Left cardiac atrium (tissue), 4 donors: ENCODE results near the gene IQCN. TPM values are rescaled to one million over a fixed set of nuclear protein-coding genes. Genes with fewer than 3 reads are reported as not detected.

Experiments used
- ATAC-seq, 2 donors: fragments of 200-7000 bp; cut with Tn5 transposase; one replicate each; pipeline ENCODE4 v1.9.1; 2020; ENCODE audit warnings: mild to moderate bottlenecking in 2 of 2, moderate library complexity in 2 of 2
- DNase-seq: peaks from one replicate; pipeline ENCODE4 v3.0.0-alpha.2; 2020
- intact Hi-C, 2 donors: fragments of 100-400 bp; cut with DNase I; formaldehyde crosslinking; loops; one replicate each; pipeline versions ENCODE4 v1.14.1 to v1.15.1; 2022 to 2023
- total RNA-seq, 2 donors: library from RNA; stranded (reverse); fragmentation: NEBNext Ultra II Directional; extraction: Animal tissue kit (Norgen Biotek cat#: 25700); gene quantifications; one replicate each; pipeline ENCODE4 v1.2.1, GENCODE V29; 2021
- donor health status: DM: no; HTN: yes; CAD: no.
- donor health status: DM: no; HTN: yes; CAD: no; lungs with severe emphysema.
- donor health status: DM: yes; HTN: yes; CAD: no.
- donor health status: Dilated cardiomyopathy.

IQCN gene
- total RNA-seq, 2 donors from 2014 or later, result 0.91 to 1.3 TPM

- ATAC-seq (peak; percentile 81 to 82), DNase-seq (peak; percentile 90)
- intact Hi-C loops, result no loop called here
These were observed 17.6 kb upstream of the IQCN start for GRCh38 chr19:18291590-18292461.

DNA sequence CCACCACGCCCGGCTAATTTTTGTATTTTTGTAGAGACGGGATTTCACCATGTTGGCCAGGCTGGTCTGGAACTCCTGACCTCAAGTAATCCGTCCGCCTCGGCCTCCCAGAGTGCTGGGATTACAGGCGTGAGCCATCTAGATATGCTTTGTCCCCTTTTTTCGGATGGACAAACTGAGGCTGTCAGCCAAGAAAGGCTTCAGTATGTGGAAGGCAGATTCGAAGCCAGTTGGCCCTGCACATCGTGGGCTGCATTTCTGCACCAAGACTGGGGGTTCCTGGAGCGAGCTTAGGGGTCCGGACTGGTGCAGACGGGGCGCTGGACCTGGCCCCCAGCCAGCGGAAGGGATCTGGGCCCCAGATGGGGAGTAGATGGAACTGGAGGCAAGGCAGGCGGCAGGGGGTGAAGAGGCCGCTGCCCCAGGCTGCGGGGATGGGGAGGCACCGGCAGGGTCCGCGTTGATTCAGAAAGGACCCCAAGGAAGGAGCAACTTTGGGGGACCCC lies 16.8 kb upstream of the IQCN start:
- intact Hi-C loops, result no loop called here
- peak; percentile 37 for DNase-seq
- ATAC-seq, result no peak

GRCh38 chr19:18290302-18291018 lies 16.2 kb upstream of the IQCN start:
- intact Hi-C loops, result no loop called here
- ATAC-seq (no peak), DNase-seq (peak; percentile 53)

DNA sequence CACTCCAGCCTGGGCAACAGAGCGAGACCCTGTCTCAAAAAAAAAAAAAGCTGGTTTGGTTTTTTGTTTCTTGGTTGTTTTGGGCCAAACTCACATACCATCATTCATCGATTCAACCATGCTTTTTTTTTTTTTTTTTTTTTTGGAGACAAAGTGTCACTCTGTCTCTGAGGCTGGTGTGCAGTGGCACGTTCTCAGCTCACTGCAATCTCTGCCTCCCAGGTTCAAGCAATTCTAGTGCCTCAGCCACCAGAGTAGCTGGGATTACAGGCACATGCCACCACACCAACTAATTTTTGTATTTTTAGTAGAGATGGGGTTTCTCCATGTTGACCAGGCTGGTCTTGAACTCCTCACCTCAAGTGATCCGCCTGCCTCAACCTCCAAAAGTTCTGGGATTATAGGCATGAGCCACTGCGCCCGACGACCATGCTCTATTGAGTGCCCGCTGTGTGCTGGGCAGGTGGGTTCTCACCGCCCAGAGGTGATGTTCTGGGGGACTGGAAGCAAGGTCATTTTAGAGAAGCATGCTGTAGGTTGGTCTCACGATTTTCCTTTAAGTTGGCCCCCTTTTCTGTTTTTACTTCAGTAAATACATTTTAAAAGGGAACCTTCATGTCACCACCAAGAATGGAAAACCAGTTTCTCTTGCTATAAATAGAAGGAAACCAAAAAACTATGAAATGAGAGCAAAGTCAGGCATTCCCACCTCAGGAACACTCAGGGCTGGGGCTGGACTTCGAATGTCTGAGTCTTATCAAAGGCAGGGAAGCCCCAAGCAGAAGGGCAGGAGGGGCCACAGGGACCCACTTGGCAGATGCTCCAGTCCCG lies 15.4 kb upstream of the IQCN start:
- ATAC-seq, result no peak
- intact Hi-C loops, result no loop called here
- DNase-seq, result no peak

DNA sequence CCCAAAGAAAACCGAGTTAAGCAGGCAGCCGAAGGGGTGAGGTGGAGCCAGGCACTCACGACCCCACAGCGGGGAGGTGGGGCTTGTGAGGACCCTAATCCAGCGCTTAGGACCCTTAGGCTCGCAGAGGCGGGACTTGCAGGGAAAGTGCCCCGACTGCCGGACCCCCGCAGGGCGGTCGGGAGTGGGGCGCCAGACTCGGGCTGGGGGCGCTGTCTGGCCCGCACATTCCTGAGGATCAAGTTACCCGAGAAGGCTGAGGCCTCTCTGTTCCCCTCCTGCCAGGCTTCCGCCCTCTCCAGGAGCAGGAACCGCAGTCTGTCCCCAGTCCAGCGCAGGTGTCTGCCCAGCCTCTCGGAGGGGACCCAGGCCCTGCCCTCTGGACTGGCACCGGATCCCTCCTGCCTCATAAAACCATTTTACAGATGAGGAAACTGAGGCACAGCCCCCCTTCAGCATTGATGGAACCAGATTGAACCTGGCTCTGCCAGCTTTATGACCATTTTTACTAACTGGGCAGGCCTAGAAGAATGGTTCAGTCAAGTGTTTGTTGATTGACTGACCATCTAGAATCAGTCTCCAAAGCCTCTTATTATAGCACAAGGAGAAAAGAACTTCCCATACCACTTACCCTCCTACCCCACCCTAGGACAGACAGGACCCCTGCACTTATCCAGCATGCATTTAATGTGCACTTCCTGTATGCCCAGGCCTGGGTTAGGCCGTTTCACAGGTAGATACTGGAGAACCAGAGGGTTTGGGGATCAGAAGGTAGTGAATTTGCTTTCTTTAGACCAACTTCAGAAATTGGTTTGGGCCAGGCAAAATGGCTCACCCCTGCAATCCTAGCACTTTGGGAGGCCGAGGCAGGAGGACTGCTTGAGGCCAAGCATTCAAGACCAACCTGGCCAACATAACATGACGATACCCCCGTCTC lies 13.9 kb upstream of the IQCN start:
- DNase-seq (no peak), ATAC-seq (no peak)
- intact Hi-C loops, result no loop called here

DNA sequence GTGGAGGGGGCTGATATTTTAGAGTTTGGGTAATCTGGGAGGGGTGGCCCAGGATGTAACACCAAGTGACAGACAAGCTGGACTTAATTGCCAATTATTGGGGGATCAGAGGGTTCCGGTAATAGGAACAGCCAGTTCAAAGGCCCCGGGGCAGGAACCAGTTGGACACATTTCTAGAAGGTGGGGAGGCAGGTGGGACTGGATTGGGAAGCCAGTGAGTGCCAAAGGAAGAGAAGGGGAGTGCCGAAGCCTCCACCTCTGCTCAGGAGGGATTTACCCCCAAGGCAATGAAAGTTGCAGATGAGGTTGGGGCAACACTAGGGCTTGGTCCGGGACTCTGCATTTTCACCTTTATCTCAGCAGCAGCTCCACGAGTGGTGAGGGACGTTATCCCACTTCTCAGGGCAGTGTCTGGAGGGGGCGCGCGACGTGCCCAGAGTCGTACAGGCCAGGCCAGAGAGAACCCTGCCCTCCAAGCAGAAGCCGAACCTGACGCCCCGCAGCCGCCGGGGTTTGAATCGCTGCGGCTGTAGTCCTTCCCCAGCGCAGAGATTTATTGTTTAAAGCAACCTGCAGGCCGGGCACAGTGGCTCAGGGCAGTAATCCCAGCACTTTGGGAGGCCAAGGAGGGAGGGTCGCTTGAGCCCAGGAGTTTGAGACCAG lies 12.9 kb upstream of the IQCN start:
- DNase-seq (no peak), ATAC-seq (no peak)
- intact Hi-C loops, result no loop called here

DNA sequence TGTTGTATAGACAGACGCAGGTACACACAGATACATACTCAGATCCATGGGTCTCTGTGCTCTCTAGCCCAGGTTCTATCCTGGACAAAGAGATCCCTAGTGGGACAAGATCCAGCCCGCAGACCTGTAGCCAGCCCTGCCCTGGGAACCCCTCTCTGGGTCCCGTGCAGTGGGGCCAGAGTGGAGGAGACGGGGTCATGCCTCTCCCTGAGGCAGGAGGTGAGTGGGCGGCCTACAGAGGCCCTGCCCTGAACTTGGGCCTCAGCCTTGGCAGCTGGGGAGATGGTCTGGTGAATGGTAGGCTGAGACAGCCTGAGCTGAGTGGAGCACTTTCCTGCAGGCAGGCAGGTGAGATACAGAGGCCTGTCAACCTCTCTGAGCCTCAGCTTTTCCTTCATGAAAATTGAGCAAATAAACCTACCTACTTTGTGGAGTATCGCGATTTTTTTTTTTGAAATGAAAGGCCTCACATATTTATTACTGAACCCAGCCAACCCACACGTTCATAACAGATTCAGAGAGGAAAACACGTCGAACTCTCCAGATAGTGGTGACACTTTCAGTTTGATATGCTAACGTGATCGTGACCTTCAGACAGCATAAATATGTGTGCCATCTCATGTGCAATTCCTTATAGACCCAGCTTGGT lies 10.6 kb upstream of the IQCN start:
- ATAC-seq (no peak), DNase-seq (no peak)
- intact Hi-C loops, result no loop called here

- no peak for ATAC-seq
- no peak for DNase-seq
- intact Hi-C loops, result no loop called here
These were observed 9.1 kb upstream of the IQCN start for GRCh38 chr19:18283338-18283737.

GRCh38 chr19:18282788-18283141 lies 8.5 kb upstream of the IQCN start:
- DNase-seq (no peak), ATAC-seq (no peak)
- intact Hi-C loops, result no loop called here

DNA sequence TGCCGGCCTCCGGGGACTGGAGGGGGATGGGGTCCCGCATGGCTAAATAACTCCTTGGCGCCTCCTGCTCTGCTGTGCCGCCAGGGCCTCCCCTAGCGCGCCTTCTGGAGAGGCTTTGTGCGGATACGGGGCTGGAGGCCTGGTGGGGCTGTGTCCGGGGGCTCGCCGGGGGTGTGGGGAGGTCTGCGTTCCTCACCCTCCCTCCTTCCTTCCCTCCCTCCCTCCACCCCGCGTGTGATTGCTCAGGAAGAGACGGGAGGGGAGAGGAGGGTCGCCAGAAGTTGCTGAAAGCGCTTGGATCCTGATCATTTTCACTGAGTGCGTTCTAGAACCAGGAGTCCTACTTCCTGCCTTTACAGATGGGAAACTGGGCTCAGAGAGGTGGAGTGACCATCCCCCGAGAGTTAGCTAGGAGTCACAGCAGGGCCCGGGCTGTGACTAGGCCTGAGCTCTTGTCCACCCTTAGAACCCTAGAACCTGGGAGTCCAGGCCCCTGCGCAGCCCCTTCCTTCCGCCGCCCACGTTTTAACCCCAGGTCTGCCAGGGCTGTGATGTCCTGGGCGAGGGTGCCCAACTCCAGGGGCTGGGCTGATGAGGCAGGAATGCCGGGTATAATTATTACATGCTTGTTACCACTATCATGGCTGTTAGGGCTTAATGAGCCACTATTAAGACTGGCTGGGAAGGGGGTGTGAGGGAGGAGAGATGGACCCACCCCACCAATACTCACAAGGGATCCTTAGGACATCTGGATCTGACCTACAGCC lies 8.0 kb upstream of the IQCN start:
- intact Hi-C loops, result no loop called here
- ATAC-seq (peak; percentile 0 to 2), DNase-seq (peak; percentile 69)

DNA sequence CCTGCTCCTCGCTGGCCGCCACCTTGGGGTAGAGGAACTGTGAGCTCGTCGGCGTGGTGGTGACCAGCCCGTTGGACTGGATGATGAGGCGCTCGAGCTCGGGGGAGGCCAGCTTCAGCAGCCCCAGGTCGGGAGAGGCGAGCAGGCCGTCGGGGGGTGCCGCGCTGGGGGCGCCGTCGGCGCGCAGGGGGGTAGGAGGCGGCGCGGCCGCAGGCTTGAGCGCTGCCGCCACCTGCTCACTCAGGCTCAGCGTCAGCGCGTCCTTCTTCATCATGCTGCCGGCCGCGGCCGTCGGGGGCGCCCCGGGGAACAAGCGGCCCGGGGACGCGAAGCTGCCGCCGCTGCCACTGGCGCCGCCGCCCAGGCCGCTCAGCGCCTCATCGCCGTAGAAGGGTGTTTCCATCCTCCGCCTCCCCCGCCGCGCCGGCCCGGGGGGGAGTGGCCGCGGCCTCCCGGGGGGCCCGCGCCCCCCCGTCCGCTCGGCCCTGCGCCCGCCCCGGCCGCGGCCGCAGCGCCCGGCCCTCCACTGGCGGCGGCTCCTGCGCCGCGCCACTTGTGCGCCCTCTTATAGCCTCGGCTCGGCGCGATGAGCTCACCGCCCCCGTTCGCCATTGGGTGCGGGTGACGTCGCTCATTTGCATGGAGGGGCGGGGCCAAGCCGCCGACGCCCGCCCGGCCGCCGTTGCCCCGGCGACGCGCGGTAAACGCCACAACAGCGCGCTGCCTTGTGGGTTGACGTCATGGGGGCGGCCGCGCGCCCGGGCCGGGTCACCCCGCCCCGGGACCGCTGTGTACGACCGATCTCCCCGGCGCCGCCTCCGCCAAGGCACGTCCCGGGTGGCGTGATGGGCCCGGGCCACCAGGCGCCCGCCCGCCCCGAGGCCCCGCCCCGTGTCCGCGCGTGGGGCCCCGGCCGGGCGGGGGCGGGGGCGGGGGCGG lies 7.1 kb upstream of the IQCN start, which contains the start of gene JUND:
TSS of gene JUND (minus strand) at position 541 of the 939 bp plus-strand sequence. CDS start at position 403, 138 bp downstream.
- ATAC-seq (peak; percentile 76 to 83), DNase-seq (peak; percentile 98)
- intact Hi-C loops, result no loop called here

- intact Hi-C loops, result no loop called here
- DNase-seq (peak; percentile 83), ATAC-seq (peak; percentile 38 to 43)
These were observed 6.2 kb upstream of the IQCN start for GRCh38 chr19:18280247-18281081.

GRCh38 chr19:18279516-18280246 lies 5.4 kb upstream of the IQCN start:
- intact Hi-C loops, result loop anchor here (1.0 to 10.0 kb wide), 3 partner anchors 44 to 115 kb away; partner anchors contain the start of genes LRRC25 (in 1 of the 2) and LSM4 (in 1 of the 2)
- peak; percentile 92 for DNase-seq
- ATAC-seq, result peak; percentile 65 to 71

- intact Hi-C loops, result loop anchor here (1.0 to 10.0 kb wide), 3 partner anchors 44 to 116 kb away; partner anchors contain the start of genes LRRC25 (in 1 of the 2) and LSM4 (in 1 of the 2)
These were observed 4.9 kb upstream of the IQCN start for GRCh38 chr19:18279266-18279515.

More at GRCh38 chr19:18279266-18279515, 4.9 kb upstream of the IQCN start:
- ATAC-seq (no peak), DNase-seq (no peak)
